ENCODE results near the gene SLC4A4.
"Not testable (repeated sequence)": the region's sequence is repeated elsewhere in the genome, so short reads cannot be mapped to it uniquely, and the experiment has no call there.

Gene SLC4A4

DNA sequence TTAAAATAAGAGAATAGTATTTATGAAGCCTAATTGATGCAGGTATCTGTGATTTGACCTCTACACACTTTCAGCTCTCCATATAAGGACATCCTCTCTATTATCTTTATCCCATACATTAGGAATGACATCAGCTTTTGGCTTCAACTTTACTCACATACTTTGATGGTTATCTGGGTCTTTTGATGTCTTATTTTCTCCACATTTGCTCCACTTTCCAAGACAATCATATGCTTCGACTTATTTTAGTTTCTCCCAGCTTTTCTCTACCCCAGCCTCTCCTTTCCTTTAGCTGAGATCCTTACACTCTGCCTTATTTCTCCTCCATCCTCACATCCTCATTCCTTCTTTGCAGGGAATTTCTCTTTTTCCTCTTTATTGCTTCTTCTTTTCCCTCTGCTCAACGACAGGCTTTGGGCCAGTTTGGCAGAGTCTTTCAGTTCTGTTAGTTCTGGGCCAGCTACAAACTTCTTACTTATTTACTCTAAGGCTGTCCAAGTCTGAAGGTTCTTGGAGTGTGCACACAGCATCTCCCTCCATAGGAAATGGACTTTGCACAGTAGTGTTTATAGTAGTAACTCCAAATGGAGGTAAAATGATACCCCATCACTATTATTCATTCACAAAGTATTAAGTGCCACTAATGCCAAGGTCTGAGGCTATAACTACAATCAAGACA lies 50.5 kb downstream of the SLC4A4 start:
- Histone ChIP-seq H3K4me3 (ENCODE audit: low read depth, low read length) (no peak overlapping the region), H3K4me1 (ENCODE audit: control insufficient read depth, insufficient read depth, low read length) (no peaks in the 10 kb centered on the region), H3K9ac (ENCODE audit: low read depth, low read length) (no peak overlapping the region)

GRCh38 chr4:71392109-71392508 lies 53.3 kb downstream of the SLC4A4 start:
- no peaks in the 10 kb centered on the region for H3K4me1 ChIP-seq (ENCODE audit: control insufficient read depth, insufficient read depth, low read length)
- no peaks in the 10 kb centered on the region for H3K36me3 ChIP-seq (ENCODE audit: control insufficient read depth, insufficient read depth, low read length)
- H3K27me3 ChIP-seq (ENCODE audit: control insufficient read depth, insufficient read depth, low read length) = no peaks in the 10 kb centered on the region
- H3K9ac ChIP-seq (ENCODE audit: low read depth, low read length) = no peak overlapping the region
- no peaks in the 10 kb centered on the region for H3K9me3 ChIP-seq (ENCODE audit: control insufficient read depth, insufficient read depth, low read length)
- H3K4me3 ChIP-seq (ENCODE audit: low read depth, low read length) = no peak overlapping the region

More for the DNA sequence above, 50.5 kb downstream of the SLC4A4 start:
- no peaks in the 10 kb centered on the region for H3K9me3 ChIP-seq (ENCODE audit: control insufficient read depth, insufficient read depth, low read length)
- H3K27me3 ChIP-seq (ENCODE audit: control insufficient read depth, insufficient read depth, low read length) = no peaks in the 10 kb centered on the region
- no peaks in the 10 kb centered on the region for H3K36me3 ChIP-seq (ENCODE audit: control insufficient read depth, insufficient read depth, low read length)

- H3K9me3 ChIP-seq (ENCODE audit: control insufficient read depth, insufficient read depth, low read length) = no peaks in the 10 kb centered on the region
- no peak overlapping the region for H3K4me3 ChIP-seq (ENCODE audit: low read depth, low read length)
- no peaks in the 10 kb centered on the region for H3K36me3 ChIP-seq (ENCODE audit: control insufficient read depth, insufficient read depth, low read length)
- no peaks in the 10 kb centered on the region for H3K27me3 ChIP-seq (ENCODE audit: control insufficient read depth, insufficient read depth, low read length)
- H3K4me1 ChIP-seq (ENCODE audit: control insufficient read depth, insufficient read depth, low read length) = no peaks in the 10 kb centered on the region
- no peak overlapping the region for H3K9ac ChIP-seq (ENCODE audit: low read depth, low read length)
Measured at GRCh38 chr4:71396382-71396781, 57.6 kb downstream of the SLC4A4 start.

DNA sequence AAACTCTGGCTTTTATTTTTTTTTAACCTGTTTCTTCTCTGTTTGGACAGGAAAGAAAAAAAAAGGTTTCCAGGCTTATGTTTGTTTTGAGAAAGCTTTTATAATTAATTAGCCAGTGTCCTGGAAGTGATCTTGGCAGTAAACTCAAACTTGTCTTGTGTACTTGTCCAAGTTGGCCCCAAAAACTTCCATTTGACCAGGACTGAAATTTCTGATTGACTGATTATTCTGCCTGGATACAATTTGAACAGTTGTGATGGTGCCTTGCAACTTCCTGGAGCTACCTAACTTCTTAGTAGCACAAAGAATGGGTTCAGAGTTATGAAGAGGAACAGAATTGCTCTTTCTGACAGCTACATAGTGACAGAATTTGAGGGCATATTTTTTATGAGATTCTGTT lies 62.0 kb downstream of the SLC4A4 start:
- Histone ChIP-seq H3K27me3 (ENCODE audit: control insufficient read depth, insufficient read depth, low read length) (no peaks in the 10 kb centered on the region), H3K9ac (ENCODE audit: low read depth, low read length) (no peak overlapping the region), H3K4me3 (ENCODE audit: low read depth, low read length) (no peak overlapping the region), H3K9me3 (ENCODE audit: control insufficient read depth, insufficient read depth, low read length) (no peaks in the 10 kb centered on the region), H3K36me3 (ENCODE audit: control insufficient read depth, insufficient read depth, low read length) (no peaks in the 10 kb centered on the region), H3K4me1 (ENCODE audit: control insufficient read depth, insufficient read depth, low read length) (no peaks in the 10 kb centered on the region)

DNA sequence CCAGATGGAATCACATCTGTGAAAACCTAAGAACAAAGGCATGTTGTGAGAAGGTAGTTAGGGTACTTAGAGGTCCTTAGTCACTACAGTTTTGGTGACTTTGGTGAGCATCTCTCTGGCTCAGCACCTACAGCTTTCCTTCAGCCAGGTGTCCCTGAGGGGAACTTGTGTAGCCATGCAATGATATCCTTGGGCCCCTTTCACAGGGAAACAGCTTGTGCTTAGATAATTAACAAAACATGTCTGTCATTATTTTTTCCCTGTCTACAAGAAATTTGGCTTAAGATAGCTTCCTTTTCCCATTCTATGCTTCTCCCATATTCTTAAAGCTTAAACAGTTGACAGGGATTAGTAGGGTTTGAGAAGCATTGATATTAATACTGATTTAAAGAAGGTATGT lies 63.8 kb downstream of the SLC4A4 start:
- Histone ChIP-seq H3K27me3 (ENCODE audit: control insufficient read depth, insufficient read depth, low read length) (no peaks in the 10 kb centered on the region), H3K9me3 (ENCODE audit: control insufficient read depth, insufficient read depth, low read length) (no peaks in the 10 kb centered on the region), H3K9ac (ENCODE audit: low read depth, low read length) (no peak overlapping the region), H3K36me3 (ENCODE audit: control insufficient read depth, insufficient read depth, low read length) (no peaks in the 10 kb centered on the region), H3K4me1 (ENCODE audit: control insufficient read depth, insufficient read depth, low read length) (no peaks in the 10 kb centered on the region), H3K4me3 (ENCODE audit: low read depth, low read length) (no peak overlapping the region)

GRCh38 chr4:71404049-71404448 lies 65.2 kb downstream of the SLC4A4 start:
- Histone ChIP-seq H3K36me3 (ENCODE audit: control insufficient read depth, insufficient read depth, low read length) (no peaks in the 10 kb centered on the region), H3K27me3 (ENCODE audit: control insufficient read depth, insufficient read depth, low read length) (no peaks in the 10 kb centered on the region), H3K4me3 (ENCODE audit: low read depth, low read length) (no peak overlapping the region), H3K9me3 (ENCODE audit: control insufficient read depth, insufficient read depth, low read length) (peaks cover 4% of the 10 kb centered on the region), H3K4me1 (ENCODE audit: control insufficient read depth, insufficient read depth, low read length) (no peaks in the 10 kb centered on the region), H3K9ac (ENCODE audit: low read depth, low read length) (no peak overlapping the region)

- Histone ChIP-seq H3K4me3 (ENCODE audit: low read depth, low read length) (no peak overlapping the region), H3K9me3 (ENCODE audit: control insufficient read depth, insufficient read depth, low read length) (peaks cover 4% of the 10 kb centered on the region), H3K9ac (ENCODE audit: low read depth, low read length) (no peak overlapping the region), H3K27me3 (ENCODE audit: control insufficient read depth, insufficient read depth, low read length) (no peaks in the 10 kb centered on the region), H3K4me1 (ENCODE audit: control insufficient read depth, insufficient read depth, low read length) (no peaks in the 10 kb centered on the region), H3K36me3 (ENCODE audit: control insufficient read depth, insufficient read depth, low read length) (no peaks in the 10 kb centered on the region)
Measured at GRCh38 chr4:71405791-71406190, 67.0 kb downstream of the SLC4A4 start.

DNA sequence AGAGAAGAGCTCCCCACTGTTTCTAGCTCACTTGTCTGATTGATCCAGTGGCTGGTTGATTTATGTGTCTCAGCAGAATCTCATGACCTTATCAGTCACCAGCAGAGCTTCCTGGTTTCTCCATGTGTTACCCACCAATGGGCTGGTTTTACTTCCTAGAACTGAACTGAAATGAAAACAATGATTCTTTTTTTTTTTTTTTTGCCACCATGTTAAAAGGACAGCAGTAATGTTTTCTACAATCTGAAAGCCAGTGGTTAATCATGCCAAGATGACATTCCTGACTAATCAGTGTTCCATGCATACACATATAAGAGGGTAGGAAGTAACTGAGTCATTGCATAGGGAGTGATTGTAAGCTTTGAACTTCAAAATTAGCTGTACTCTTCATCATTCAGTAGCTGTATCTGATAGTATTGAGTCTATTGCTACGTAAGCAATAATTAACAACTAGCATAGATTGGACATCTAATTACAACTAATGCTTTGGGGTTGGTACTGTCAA lies 67.7 kb downstream of the SLC4A4 start:
- H3K27me3 ChIP-seq (ENCODE audit: control insufficient read depth, insufficient read depth, low read length) = no peaks in the 10 kb centered on the region
- peaks cover 4% of the 10 kb centered on the region for H3K9me3 ChIP-seq (ENCODE audit: control insufficient read depth, insufficient read depth, low read length)
- H3K36me3 ChIP-seq (ENCODE audit: control insufficient read depth, insufficient read depth, low read length) = no peaks in the 10 kb centered on the region
- H3K9ac ChIP-seq (ENCODE audit: low read depth, low read length) = no peak overlapping the region
- no peaks in the 10 kb centered on the region for H3K4me1 ChIP-seq (ENCODE audit: control insufficient read depth, insufficient read depth, low read length)
- no peak overlapping the region for H3K4me3 ChIP-seq (ENCODE audit: low read depth, low read length)

DNA sequence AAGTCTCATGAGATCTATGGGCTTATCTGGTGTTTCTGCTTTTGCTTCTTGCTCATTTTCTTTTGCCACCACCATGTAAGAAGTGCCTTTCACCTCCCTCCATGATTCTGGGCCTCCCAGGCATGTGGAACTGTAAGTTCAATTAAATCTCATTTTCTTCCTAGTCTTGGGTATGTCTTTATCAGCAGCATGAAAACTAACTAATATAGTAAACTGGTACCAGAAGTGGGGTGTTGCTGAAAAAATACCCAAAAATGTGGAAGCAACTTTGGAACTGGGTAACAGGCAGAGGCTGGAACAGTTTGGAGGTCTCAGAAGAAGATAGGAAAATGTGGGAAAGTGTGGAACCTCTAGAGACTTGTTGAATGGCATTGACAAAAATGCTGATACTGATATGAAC lies 70.1 kb downstream of the SLC4A4 start:
- not testable (repeated sequence) for H3K9ac ChIP-seq (ENCODE audit: low read depth, low read length); H3K4me1 ChIP-seq (ENCODE audit: control insufficient read depth, insufficient read depth, low read length); H3K27me3 ChIP-seq (ENCODE audit: control insufficient read depth, insufficient read depth, low read length); H3K36me3 ChIP-seq (ENCODE audit: control insufficient read depth, insufficient read depth, low read length); H3K4me3 ChIP-seq (ENCODE audit: low read depth, low read length); H3K9me3 ChIP-seq (ENCODE audit: control insufficient read depth, insufficient read depth, low read length)

- H3K9ac ChIP-seq (ENCODE audit: low read depth, low read length) = no peak overlapping the region
- H3K36me3 ChIP-seq (ENCODE audit: control insufficient read depth, insufficient read depth, low read length) = no peaks in the 10 kb centered on the region
- no peak overlapping the region for H3K4me3 ChIP-seq (ENCODE audit: low read depth, low read length)
- H3K27me3 ChIP-seq (ENCODE audit: control insufficient read depth, insufficient read depth, low read length) = no peaks in the 10 kb centered on the region
- H3K9me3 ChIP-seq (ENCODE audit: control insufficient read depth, insufficient read depth, low read length) = peaks cover 4% of the 10 kb centered on the region
- H3K4me1 ChIP-seq (ENCODE audit: control insufficient read depth, insufficient read depth, low read length) = no peaks in the 10 kb centered on the region
Measured at GRCh38 chr4:71411981-71412380, 73.2 kb downstream of the SLC4A4 start.

DNA sequence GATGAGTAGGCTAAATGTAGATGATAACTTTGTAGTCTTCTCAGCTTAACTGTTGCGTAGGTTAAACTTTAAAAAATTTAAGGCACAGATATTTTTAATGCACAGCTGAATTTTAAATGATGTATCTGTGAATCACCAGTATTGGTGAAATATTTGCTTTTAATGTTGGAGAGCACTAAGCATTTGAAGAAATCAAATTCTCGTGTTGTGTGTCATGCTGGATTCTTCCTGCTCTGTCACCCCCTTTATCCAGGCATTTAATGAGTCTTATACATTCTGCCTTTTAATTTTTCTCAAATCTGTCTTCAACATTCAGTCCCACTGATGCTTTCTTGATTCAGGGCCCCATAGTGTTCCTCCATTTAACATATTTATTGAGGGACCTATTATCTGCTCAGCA lies 76.7 kb downstream of the SLC4A4 start:
- Histone ChIP-seq H3K4me3 (ENCODE audit: low read depth, low read length) (no peak overlapping the region), H3K36me3 (ENCODE audit: control insufficient read depth, insufficient read depth, low read length) (no peaks in the 10 kb centered on the region), H3K9me3 (ENCODE audit: control insufficient read depth, insufficient read depth, low read length) (no peaks in the 10 kb centered on the region), H3K9ac (ENCODE audit: low read depth, low read length) (no peak overlapping the region), H3K27me3 (ENCODE audit: control insufficient read depth, insufficient read depth, low read length) (no peaks in the 10 kb centered on the region), H3K4me1 (ENCODE audit: control insufficient read depth, insufficient read depth, low read length) (no peaks in the 10 kb centered on the region)

DNA sequence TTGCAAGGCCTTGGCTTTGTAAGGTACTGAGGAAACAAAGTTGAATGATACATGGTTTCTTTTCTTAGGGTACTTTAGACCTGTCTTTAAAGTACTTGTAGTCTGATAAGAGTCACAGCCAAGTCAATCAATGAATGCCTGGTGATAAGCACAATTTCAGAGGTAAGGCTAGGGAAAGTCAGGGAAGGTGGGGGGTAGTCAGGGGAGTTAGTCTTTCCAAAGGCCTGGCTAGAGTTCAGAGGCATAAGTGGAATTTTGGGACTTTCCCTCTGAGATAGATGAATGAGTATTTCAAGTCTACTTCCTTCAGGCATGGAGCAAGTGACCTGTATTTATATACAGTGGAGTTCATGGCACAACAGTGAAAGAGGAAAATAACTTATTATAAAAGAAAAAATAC lies 78.3 kb downstream of the SLC4A4 start:
- no peaks in the 10 kb centered on the region for H3K4me1 ChIP-seq (ENCODE audit: control insufficient read depth, insufficient read depth, low read length)
- H3K9ac ChIP-seq (ENCODE audit: low read depth, low read length) = no peak overlapping the region
- H3K4me3 ChIP-seq (ENCODE audit: low read depth, low read length) = no peak overlapping the region
- H3K27me3 ChIP-seq (ENCODE audit: control insufficient read depth, insufficient read depth, low read length) = no peaks in the 10 kb centered on the region
- H3K9me3 ChIP-seq (ENCODE audit: control insufficient read depth, insufficient read depth, low read length) = no peaks in the 10 kb centered on the region
- H3K36me3 ChIP-seq (ENCODE audit: control insufficient read depth, insufficient read depth, low read length) = no peaks in the 10 kb centered on the region

Measured in iPS-15b (cell line).